ENCODE results near the gene SELENOP.

- TF ChIP-seq CTCF (conservative IDR thresholded peaks at IDR 0.05) (no peak), ZFX (IDR thresholded peaks at IDR 0.05) (no peak)
Observed at GRCh38 chr5:42848545-42848944, 36.9 kb upstream of the SELENOP start.
